ENCODE measurements around the gene GLT6D1. TPM values are rescaled to one million over a fixed set of nuclear protein-coding genes. Genes with fewer than 3 reads are reported as not detected.
"Not testable (repeated sequence)": the region's sequence is repeated elsewhere in the genome, so short reads cannot be mapped to it uniquely, and the experiment has no call there.

Gene GLT6D1
- total RNA-seq, 5 donors from 2014 or later (not counting 1 experiment from before 2014, with no cell fraction given) = not detected

- DNase-seq (no peak), ATAC-seq (replicated peaks in 1 of 4) (no peak)
- POLR2A ChIA-PET = no interaction called here
- Mint-ChIP-seq H3K4me1 (no peaks in the 10 kb centered on the region), H3K4me3 (no peak overlapping the region), H3K27ac (no peak overlapping the region), H3K27me3 (peaks cover 25 to 34% of the 10 kb centered on the region in 2 donors), H3K9me3 (peaks cover 21 to 25% (median 23%) of the 10 kb centered on the region in 3 donors), H3K36me3 (no peaks in the 10 kb centered on the region)
- Histone ChIP-seq H3K9me3 (no peaks in the 10 kb centered on the region), H3K27me3 (replicated peaks in 1 of 2; ENCODE audit: control insufficient read depth in 2 of 2, extremely low read depth in 1 of 2, insufficient read depth in 2 of 2, low read length in 1 of 2) (peaks cover 0 to 9% of the 10 kb centered on the region in 2 experiments), H3K36me3 (ENCODE audit: control insufficient read depth in 2 of 2, extremely low read depth in 1 of 2, insufficient read depth in 1 of 2, low read length in 1 of 2) (no peaks in the 10 kb centered on the region), H3K4me3 (ENCODE audit: control insufficient read depth in 1 of 2, extremely low read depth in 1 of 2, low read length in 1 of 2) (no peak overlapping the region), H3K4me1 (ENCODE audit: control insufficient read depth in 1 of 2, extremely low read depth in 1 of 2, insufficient read depth in 2 of 2, low read length in 2 of 2) (no peaks in the 10 kb centered on the region), H3K27ac (ENCODE audit: low read length) (no peak overlapping the region)
- CTCF ChIA-PET = no interaction called here
- WGBS (ENCODE audit: insufficient coverage) = 74% methylated on average over 5 of the region's 7 CpGs
Measured at GRCh38 chr9:135641047-135641446, 1.7 kb upstream of the GLT6D1 start.

GRCh38 chr9:135636930-135637530 lies 2.3 kb downstream of the GLT6D1 start:
- H3K27ac Mint-ChIP-seq; H3K36me3 Mint-ChIP-seq; DNase-seq; H3K36me3 ChIP-seq (ENCODE audit: control insufficient read depth in 2 of 2, extremely low read depth in 1 of 2, insufficient read depth in 1 of 2, low read length in 1 of 2); H3K4me3 ChIP-seq (ENCODE audit: control insufficient read depth in 1 of 2, extremely low read depth in 1 of 2, low read length in 1 of 2); ATAC-seq (replicated peaks in 1 of 4); H3K4me1 Mint-ChIP-seq; H3K9me3 ChIP-seq; H3K4me3 Mint-ChIP-seq; H3K9me3 Mint-ChIP-seq; H3K27ac ChIP-seq (ENCODE audit: low read length); H3K4me1 ChIP-seq (ENCODE audit: control insufficient read depth in 1 of 2, extremely low read depth in 1 of 2, insufficient read depth in 2 of 2, low read length in 2 of 2); POLR2A ChIA-PET; CTCF ChIA-PET: not testable (repeated sequence)
- peaks cover 0 to 12% of the 10 kb centered on the region in 2 experiments for H3K27me3 ChIP-seq (replicated peaks in 1 of 2; ENCODE audit: control insufficient read depth in 2 of 2, extremely low read depth in 1 of 2, insufficient read depth in 2 of 2, low read length in 1 of 2)
- H3K27me3 Mint-ChIP-seq = peaks cover 38 to 48% of the 10 kb centered on the region in 2 donors
- WGBS (ENCODE audit: insufficient coverage) = 53% methylated on average over 3 of the region's 7 CpGs

GRCh38 chr9:135632841-135633240 lies 6.5 kb downstream of the GLT6D1 start:
- WGBS (ENCODE audit: insufficient coverage) = 89% methylated on average over 6 of the region's 10 CpGs

GRCh38 chr9:135624282-135624681 lies 15.1 kb downstream of the GLT6D1 start:
- Mint-ChIP-seq H3K27me3 (peaks cover 7 to 10% of the 10 kb centered on the region in 2 donors), H3K27ac (no peak overlapping the region), H3K36me3 (no peaks in the 10 kb centered on the region), H3K4me3 (no peak overlapping the region), H3K9me3 (peaks cover 12 to 22% (median 16%) of the 10 kb centered on the region in 3 donors), H3K4me1 (no peaks in the 10 kb centered on the region)
- DNase-seq (no peak), ATAC-seq (replicated peaks in 1 of 4) (no peak)
- peaks cover 2% of the 10 kb centered on the region for H3K9me3 ChIP-seq
- H3K27me3 ChIP-seq (replicated peaks in 1 of 2; ENCODE audit: control insufficient read depth in 2 of 2, extremely low read depth in 1 of 2, insufficient read depth in 2 of 2, low read length in 1 of 2) = peaks cover 0 to 12% of the 10 kb centered on the region in 2 experiments
- ChIA-PET POLR2A (no interaction called here), CTCF (no interaction called here)
- H3K36me3 ChIP-seq (ENCODE audit: control insufficient read depth in 2 of 2, extremely low read depth in 1 of 2, insufficient read depth in 1 of 2, low read length in 1 of 2) = no peaks in the 10 kb centered on the region
- 84% methylated on average over 7 of the region's 14 CpGs for WGBS (ENCODE audit: insufficient coverage)
- no peak overlapping the region for H3K4me3 ChIP-seq (ENCODE audit: control insufficient read depth in 1 of 2, extremely low read depth in 1 of 2, low read length in 1 of 2)
- H3K4me1 ChIP-seq (ENCODE audit: control insufficient read depth in 1 of 2, extremely low read depth in 1 of 2, insufficient read depth in 2 of 2, low read length in 2 of 2) = no peaks in the 10 kb centered on the region
- H3K27ac ChIP-seq (ENCODE audit: low read length) = no peak overlapping the region

More at GRCh38 chr9:135632841-135633240, 6.5 kb downstream of the GLT6D1 start:
- H3K27ac ChIP-seq (ENCODE audit: low read length) = no peak overlapping the region
- no peaks in the 10 kb centered on the region for H3K4me1 ChIP-seq (ENCODE audit: control insufficient read depth in 1 of 2, extremely low read depth in 1 of 2, insufficient read depth in 2 of 2, low read length in 2 of 2)
- no peaks in the 10 kb centered on the region for H3K36me3 ChIP-seq (ENCODE audit: control insufficient read depth in 2 of 2, extremely low read depth in 1 of 2, insufficient read depth in 1 of 2, low read length in 1 of 2)
- ATAC-seq (replicated peaks in 1 of 4) = no peak
- Mint-ChIP-seq H3K9me3 (peaks cover 5 to 13% (median 5%) of the 10 kb centered on the region in 3 donors), H3K27ac (no peak overlapping the region), H3K4me1 (no peaks in the 10 kb centered on the region), H3K27me3 (peaks cover 28 to 38% of the 10 kb centered on the region in 2 donors), H3K36me3 (no peaks in the 10 kb centered on the region), H3K4me3 (no peak overlapping the region)
- DNase-seq = no peak
- peaks cover 2% of the 10 kb centered on the region for H3K9me3 ChIP-seq
- ChIA-PET CTCF (no interaction called here), POLR2A (no interaction called here)
- no peak overlapping the region for H3K4me3 ChIP-seq (ENCODE audit: control insufficient read depth in 1 of 2, extremely low read depth in 1 of 2, low read length in 1 of 2)
- peaks cover 0 to 8% of the 10 kb centered on the region in 2 experiments for H3K27me3 ChIP-seq (replicated peaks in 1 of 2; ENCODE audit: control insufficient read depth in 2 of 2, extremely low read depth in 1 of 2, insufficient read depth in 2 of 2, low read length in 1 of 2)

- H3K4me1 Mint-ChIP-seq = no peaks in the 10 kb centered on the region
- CTCF ChIA-PET = no interaction called here
Measured at GRCh38 chr9:135622415-135623020, 16.8 kb downstream of the GLT6D1 start.

GRCh38 chr9:135620558-135620957 lies 18.8 kb downstream of the GLT6D1 start:
- H3K27me3 Mint-ChIP-seq = peaks cover 4 to 9% of the 10 kb centered on the region in 2 donors
- H3K9me3 ChIP-seq = no peaks in the 10 kb centered on the region
- ChIA-PET CTCF (interaction anchor here in 1 of 2 donors (0.6 kb wide), 1 partner anchor 61 kb away, joined by 4 read pairs; no protein-coding TSS in a partner anchor), POLR2A (no interaction called here)
- ATAC-seq (replicated peaks in 1 of 4) (no peak), DNase-seq (no peak)
- H3K4me3 Mint-ChIP-seq = no peak overlapping the region
- H3K4me1 ChIP-seq (ENCODE audit: control insufficient read depth in 1 of 2, extremely low read depth in 1 of 2, insufficient read depth in 2 of 2, low read length in 2 of 2) = no peaks in the 10 kb centered on the region
- no peaks in the 10 kb centered on the region for H3K4me1 Mint-ChIP-seq
- no peaks in the 10 kb centered on the region for H3K36me3 ChIP-seq (ENCODE audit: control insufficient read depth in 2 of 2, extremely low read depth in 1 of 2, insufficient read depth in 1 of 2, low read length in 1 of 2)
- no peak overlapping the region for H3K27ac ChIP-seq (ENCODE audit: low read length)
- 89% methylated on average over 4 of the region's 7 CpGs for WGBS (ENCODE audit: insufficient coverage)
- H3K27ac Mint-ChIP-seq = no peak overlapping the region
- H3K4me3 ChIP-seq (ENCODE audit: control insufficient read depth in 1 of 2, extremely low read depth in 1 of 2, low read length in 1 of 2) = no peak overlapping the region
- no peaks in the 10 kb centered on the region for H3K9me3 Mint-ChIP-seq
- no peaks in the 10 kb centered on the region for H3K36me3 Mint-ChIP-seq
- peaks cover 0 to 12% of the 10 kb centered on the region in 2 experiments for H3K27me3 ChIP-seq (replicated peaks in 1 of 2; ENCODE audit: control insufficient read depth in 2 of 2, extremely low read depth in 1 of 2, insufficient read depth in 2 of 2, low read length in 1 of 2)

More at GRCh38 chr9:135622415-135623020, 16.8 kb downstream of the GLT6D1 start:
- Histone ChIP-seq H3K9me3 (no peaks in the 10 kb centered on the region), H3K27me3 (replicated peaks in 1 of 2; ENCODE audit: control insufficient read depth in 2 of 2, extremely low read depth in 1 of 2, insufficient read depth in 2 of 2, low read length in 1 of 2) (peaks cover 0 to 18% of the 10 kb centered on the region in 2 experiments), H3K4me1 (ENCODE audit: control insufficient read depth in 1 of 2, extremely low read depth in 1 of 2, insufficient read depth in 2 of 2, low read length in 2 of 2) (no peaks in the 10 kb centered on the region), H3K27ac (ENCODE audit: low read length) (no peak overlapping the region), H3K4me3 (ENCODE audit: control insufficient read depth in 1 of 2, extremely low read depth in 1 of 2, low read length in 1 of 2) (no peak overlapping the region), H3K36me3 (ENCODE audit: control insufficient read depth in 2 of 2, extremely low read depth in 1 of 2, insufficient read depth in 1 of 2, low read length in 1 of 2) (no peaks in the 10 kb centered on the region)
- WGBS (ENCODE audit: insufficient coverage) = 65% methylated on average over 9 of the region's 11 CpGs
- no peak overlapping the region for H3K27ac Mint-ChIP-seq
- H3K4me3 Mint-ChIP-seq = no peak overlapping the region
- H3K27me3 Mint-ChIP-seq = peaks cover 9 to 14% of the 10 kb centered on the region in 2 donors
- no peaks in the 10 kb centered on the region for H3K36me3 Mint-ChIP-seq
- POLR2A ChIA-PET = no interaction called here
- ATAC-seq (replicated peaks in 1 of 4) (no peak), DNase-seq (no peak)
- peaks cover 9 to 11% (median 11%) of the 10 kb centered on the region in 3 donors for H3K9me3 Mint-ChIP-seq
